GM21515 (cell line): Measurements from ENCODE around the gene GATA1.
"Not testable (repeated sequence)": the region's sequence is repeated elsewhere in the genome, so short reads cannot be mapped to it uniquely, and the experiment has no call there.

ENCODE experiments used
- ATAC-seq: cut with Tn5 transposase; IDR thresholded peaks from one replicate; pipeline ENCODE4 v1.9.1; 2021; ENCODE audit not compliant: unreplicated experiment

The GATA1 gene

DNA sequence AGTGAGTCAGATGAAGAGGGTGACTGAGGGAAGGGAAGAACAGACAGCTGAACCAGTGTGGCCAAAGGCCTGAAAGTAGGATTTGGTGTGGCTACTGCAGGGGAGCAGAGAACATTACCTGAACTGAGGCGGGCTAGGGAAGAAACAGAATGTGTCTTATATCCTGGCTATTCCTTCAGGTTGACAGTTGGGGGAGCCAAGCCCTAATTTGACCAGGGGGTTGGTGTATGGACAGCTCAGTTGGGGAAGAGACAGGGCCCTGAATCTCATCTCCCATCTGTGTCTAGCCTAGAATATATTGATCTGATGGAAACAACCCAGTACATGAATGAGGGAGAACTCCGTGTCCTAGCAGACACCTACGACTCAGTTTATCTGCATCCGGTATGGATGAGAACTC is 19.7 kb downstream of the GATA1 start:
- ATAC-seq, result no peak

DNA sequence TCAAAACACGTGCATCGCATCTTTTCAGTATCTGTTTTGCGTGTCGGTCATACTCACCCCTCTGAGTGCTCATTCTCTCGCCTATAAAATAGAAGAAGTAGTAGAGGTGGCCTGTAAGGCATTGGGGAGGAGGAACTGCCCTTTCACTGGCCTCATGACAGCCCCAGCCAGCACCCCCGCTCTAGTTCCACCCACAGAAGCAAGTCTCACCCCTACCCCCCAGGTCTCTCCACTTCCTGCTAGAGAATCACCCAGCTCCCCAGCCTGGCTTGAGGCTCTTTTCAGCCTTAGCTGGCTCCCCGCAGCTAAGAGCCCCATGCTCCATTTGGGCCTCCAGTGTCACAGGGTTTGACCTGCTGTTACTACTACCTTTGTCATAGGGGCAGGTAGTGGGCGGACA is 27.3 kb downstream of the GATA1 start:
- ATAC-seq, result no peak

DNA sequence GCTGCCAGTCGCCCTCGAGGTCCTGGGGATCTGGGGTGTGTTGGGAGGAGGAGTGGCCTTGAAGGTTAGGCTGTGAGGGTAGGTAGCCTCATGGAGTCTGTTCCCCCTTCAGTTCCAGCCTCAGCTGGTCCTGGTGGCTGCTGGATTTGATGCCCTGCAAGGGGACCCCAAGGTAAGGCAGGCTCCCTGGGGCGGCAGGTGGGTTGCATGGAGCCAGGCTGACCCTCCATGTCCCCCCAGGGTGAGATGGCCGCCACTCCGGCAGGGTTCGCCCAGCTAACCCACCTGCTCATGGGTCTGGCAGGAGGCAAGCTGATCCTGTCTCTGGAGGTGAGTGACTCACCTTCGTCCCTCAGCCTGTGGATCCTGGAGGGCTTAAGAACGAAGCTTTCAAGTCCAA is 28.3 kb downstream of the GATA1 start:
- ATAC-seq, result no peak

DNA sequence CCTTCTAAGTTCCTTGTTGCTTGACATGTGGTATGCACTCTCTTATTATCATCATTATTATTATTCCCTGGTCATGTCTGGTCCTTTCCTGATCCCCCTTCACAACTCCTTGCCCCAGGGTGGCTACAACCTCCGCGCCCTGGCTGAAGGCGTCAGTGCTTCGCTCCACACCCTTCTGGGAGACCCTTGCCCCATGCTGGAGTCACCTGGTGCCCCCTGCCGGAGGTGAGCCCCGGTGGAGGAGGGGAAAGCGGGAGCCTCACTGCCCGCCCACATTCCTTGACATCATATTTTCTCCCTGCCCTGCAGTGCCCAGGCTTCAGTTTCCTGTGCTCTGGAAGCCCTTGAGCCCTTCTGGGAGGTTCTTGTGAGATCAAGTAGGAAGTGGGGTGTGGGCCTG is 28.9 kb downstream of the GATA1 start:
- ATAC-seq, result no peak

DNA sequence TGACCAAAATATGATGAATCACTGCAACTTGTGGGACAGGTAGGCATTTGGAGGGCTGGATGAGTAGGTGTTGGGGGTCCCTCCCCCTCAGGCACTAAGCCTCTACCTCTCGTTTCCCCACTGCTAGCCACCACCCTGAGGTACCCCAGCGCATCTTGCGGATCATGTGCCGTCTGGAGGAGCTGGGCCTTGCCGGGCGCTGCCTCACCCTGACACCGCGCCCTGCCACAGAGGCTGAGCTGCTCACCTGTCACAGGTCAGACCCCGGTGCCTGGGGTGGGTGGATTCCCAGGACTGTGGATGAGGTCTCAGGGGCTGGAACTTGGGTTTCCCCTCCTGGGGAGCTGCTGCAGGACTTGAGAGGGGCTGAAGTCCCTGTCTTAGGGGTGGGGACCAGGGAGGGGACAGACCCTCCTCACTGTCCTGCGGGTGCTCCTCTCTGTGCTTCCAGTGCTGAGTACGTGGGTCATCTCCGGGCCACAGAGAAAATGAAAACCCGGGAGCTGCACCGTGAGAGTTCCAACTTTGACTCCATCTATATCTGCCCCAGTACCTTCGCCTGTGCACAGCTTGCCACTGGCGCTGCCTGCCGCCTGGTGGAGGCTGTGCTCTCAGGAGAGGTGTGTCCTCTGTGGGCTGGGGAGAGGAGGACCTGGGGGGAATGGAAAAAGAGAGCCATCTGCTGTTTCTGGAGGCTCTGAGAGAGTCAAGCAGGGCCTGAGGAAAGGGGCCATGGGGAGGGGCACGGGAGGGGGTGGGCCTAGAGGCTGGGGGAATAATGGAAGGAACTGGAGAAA is 29.8 kb downstream of the GATA1 start:
- no peak for ATAC-seq

DNA sequence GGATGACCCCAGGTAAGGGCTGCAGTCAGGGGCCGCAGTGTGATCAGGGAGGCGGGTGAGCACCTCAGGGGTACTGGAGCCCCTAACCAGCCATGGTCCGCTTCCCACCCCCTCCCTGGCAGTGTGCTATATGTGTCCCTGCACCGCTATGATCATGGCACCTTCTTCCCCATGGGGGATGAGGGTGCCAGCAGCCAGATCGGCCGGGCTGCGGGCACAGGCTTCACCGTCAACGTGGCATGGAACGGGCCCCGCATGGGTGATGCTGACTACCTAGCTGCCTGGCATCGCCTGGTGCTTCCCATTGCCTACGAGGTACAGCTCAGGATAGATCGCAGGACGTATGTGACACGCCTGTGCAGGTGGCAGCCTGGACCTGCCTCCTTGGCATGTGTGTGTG is 31.7 kb downstream of the GATA1 start:
- no peak for ATAC-seq

DNA sequence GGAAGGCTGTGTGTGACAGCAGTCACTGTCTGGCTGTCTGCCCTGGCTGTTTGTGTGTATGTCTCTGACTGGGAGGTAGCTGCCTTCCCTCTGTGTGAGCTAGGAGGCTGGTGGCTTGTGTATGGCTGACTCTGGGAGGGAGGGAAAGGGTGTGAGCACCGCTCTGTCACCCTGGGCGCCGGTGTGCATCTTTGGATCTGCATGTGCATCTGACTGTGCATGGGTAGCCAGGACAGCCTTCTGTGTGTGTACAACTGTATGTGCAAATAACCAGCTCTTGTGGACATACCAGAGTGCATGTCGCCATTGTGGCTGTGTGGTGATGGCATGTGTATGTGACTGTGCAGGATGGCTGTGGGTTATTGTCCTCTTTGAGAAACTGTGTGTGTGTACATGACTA is 32.5 kb downstream of the GATA1 start:
- ATAC-seq, result no peak

DNA sequence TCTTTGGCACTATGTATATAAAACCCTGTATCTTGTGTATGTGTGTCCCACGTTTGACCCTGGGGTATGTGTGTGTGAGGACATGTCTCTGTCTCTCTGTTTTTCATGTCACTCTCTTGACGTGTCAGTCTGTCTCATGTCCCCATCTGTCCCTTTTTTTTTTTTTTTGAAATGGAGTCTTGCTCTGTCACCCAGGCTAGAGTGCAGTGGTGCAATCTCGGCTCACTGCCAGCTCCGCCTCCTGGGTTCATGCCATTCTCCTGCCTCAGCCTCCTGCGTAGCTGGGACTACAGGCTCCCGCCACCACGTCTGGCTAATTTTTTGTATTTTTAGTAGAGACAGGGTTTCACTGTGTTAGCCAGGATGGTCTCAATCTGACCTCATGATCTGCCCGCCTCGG is 33.0 kb downstream of the GATA1 start:
- not testable (repeated sequence) for ATAC-seq

DNA sequence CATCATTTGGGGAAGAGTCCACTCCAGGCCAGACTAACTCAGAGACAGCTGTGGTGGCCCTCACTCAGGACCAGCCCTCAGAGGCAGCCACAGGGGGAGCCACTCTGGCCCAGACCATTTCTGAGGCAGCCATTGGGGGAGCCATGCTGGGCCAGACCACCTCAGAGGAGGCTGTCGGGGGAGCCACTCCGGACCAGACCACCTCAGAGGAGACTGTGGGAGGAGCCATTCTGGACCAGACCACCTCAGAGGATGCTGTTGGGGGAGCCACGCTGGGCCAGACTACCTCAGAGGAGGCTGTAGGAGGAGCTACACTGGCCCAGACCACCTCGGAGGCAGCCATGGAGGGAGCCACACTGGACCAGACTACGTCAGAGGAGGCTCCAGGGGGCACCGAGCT is 36.7 kb downstream of the GATA1 start:
- ATAC-seq, result no peak

DNA sequence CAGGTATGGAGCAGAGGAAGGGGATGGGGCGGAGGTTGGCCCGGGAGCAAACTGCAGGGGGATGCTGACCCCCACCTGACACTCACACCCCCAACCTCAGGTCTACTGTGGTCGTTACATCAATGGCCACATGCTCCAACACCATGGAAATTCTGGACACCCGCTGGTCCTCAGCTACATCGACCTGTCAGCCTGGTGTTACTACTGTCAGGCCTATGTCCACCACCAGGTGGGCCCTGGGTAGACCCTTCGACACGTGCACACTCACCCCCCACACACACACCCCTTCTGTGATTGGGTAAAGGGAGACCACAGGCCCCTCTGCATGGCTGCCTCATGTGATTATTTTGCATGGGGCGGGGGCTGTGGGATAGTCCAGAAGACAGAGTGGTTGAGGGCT is 37.7 kb downstream of the GATA1 start:
- no peak for ATAC-seq

DNA sequence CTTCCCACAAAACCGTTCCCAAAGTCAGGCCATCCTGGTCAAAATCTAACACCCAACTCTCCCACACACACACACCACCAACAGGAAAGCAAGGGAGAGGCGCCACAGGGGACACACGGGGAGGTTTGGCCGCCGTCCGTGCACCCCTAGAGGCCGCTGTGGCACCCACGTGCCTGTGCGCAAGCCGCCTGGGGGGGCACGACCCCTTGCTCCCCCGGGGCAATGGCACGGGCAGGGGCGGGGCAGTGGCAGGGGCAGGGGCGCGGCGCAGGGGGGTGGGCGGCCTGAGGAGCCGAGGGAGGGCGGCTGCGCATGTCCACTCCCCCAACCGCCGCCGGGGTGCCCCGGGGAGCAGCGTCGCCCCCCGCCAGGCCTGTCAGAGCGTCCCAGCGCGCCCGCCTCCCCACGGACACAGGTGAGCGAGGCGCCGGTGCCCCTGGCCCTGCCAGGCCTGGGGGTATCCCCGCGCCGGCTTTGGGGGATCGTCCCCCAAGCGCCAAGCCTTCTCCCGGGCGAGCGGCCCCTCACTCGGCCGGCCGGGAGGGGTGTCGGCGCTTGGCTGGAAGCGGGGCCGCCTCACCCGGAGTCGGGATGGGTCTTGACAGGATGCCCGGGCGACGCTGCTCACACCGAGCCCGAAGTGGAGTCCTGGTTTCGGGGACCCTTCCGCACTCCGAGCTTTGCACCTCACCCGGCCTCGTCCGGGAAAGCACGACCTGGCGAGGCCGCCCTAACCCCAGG is 39.9 kb downstream of the GATA1 start, which contains the start of gene ERAS:
Gene ERAS, plus strand, starts transcription at position 379 of the 741 bp plus-strand sequence. CDS start 2,611 bp downstream, outside the sequence.
- ATAC-seq, result no peak

DNA sequence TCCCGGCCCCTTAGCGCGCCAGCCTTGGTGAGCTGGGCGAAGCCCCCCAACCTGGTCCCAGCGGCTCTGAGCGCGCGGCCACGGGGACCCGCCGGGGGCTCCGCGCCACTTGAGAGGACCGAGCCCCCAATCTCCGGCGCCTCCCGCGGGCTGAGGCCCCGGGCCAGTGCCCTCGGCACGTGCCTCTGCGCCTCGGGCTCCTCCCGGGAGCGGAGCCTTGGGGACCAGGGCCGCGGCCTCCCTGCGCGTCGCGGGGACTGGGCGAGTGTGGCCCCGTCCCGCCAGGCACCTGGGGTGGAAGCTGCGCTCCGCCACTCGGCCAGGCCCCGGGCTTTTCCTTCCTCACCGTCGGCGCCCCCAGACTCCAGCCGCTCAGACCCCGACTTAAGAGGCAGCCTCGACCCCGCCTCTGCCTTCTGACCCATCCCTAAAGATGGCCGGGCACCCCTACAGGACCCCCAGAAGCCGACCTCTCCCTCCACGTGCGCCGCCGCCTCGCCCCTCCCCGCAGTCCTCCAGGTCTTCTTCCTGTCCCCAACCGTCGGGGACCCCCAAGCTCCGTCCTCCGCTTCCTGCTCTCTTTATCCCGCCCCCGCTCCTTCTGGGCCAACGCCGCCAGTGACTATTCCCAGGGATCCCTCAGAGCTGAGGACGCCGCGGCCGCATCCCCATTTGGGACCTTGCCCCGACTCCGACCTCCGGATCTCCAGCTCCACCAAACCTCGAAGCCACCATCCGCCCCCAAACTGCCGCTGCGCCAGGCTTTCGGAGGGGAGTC is 40.7 kb downstream of the GATA1 start:
- ATAC-seq, result no peak

DNA sequence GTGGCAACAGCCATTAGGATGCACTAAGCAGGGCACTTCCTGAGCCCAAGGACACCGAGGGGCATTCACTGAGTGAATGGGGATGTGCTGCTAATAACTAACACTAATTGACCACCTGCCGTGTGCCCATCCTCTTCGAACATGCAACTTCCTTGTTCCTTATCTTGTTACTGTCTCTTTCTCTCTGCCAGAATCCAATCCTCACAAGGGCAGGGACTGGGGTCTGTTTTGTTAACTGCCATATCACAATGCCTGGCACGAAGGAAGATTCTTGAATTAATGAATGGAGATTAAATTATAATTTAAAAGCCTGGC is 41.2 kb downstream of the GATA1 start:
- no peak for ATAC-seq

DNA sequence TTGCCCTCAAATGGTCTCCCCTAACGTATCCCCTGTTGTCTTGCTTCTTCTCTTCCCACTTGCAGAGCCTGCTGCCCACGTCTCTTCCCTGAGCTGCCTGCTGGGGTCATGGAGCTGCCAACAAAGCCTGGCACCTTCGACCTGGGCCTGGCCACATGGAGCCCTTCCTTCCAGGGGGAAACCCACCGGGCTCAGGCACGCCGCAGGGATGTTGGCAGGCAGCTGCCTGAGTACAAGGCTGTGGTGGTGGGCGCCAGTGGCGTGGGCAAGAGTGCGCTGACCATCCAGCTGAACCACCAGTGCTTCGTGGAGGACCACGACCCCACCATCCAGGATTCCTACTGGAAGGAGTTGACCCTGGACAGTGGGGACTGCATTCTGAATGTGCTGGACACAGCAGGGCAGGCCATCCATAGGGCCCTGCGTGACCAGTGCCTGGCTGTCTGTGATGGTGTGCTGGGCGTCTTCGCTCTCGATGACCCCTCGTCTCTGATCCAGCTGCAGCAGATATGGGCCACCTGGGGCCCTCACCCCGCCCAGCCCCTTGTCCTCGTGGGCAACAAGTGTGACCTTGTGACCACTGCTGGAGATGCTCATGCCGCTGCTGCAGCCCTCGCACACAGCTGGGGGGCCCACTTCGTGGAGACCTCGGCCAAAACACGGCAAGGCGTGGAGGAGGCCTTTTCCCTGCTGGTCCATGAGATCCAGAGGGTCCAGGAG is 42.8 kb downstream of the GATA1 start:
- ATAC-seq, result no peak

DNA sequence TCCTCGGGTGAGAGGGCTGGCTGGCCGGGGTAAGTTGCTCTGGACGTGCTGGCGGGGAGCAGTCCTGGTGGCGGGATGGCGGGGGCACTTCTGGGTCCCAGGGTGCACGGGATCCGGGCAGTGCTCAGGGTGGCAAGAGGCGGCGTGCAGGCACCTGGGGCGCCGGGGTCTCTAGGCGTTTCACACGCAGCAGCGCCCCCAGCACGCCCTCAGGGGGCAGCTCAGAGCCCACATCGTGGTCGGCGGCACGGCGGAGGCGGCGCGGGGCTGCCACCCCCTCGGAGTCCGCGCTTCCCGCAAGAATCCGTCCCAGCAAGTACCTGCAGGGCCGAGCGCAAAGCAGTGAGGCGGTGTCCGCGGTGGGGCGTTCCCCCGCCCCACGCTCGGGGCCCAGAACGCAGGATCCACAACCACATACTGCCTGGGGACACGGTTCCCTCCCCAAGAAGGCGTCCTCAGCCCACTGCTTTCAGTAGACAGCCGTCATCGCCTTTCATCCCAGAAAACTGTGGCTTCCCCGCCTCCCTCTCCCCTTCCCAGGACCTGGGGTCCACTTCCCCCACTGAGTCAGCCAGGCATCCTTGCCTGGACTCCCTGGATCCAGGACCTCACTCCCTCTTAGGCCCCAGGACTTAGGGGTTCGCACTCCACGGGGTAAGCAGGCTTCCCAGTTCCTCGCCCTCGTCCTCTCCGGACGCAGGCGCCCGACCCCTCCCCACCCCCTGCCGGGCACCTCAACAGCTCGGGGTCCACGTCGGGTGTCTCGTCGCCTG is 44.9 kb downstream of the GATA1 start:
- no peak for ATAC-seq

DNA sequence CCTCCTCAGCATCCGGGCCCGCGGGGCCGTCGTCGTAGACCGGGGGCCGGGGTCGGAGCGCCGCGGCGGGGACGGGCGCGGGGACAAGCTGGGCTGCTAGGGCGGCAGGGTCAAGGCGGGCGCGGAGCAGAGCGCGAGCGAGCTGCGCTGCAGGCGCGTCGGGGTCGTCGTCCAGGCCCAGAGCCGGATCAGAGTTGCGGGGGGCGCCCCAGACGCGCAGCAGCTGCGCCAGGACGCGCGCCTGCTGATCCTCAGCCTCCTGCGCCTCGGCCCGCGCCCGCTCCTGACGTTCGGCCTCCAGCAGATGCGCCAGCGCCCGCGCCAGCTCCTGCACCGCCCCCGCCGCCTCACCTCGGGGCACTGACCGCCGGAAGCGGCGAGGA is 45.5 kb downstream of the GATA1 start:
- no peak for ATAC-seq

DNA sequence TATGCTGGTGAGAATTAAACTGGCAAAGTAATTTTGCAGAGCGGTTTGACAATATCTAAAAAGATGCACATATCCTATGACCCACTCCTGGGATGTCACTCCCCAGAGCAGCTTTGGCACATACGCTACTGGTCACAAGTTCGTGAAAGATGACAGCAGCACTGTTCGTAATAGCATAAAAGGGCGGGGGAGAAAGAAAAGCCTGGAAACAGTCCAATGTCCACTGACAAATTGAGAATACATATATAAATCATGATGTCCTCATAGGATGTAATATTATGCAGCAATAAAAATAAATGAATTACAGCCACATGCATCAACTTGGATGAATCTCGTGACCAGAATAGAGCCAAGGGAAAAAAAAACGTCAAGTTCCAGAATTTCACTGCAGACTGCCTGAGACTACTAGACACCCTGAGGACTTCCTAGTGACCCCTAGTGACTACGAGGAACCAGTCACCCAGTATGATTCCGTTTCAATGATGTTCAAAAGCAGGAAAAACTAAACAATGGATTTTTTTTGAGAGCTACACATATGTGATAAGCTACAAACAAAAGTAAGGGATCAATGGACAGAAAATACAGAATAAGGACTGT is 47.2 kb downstream of the GATA1 start:
- no peak for ATAC-seq

DNA sequence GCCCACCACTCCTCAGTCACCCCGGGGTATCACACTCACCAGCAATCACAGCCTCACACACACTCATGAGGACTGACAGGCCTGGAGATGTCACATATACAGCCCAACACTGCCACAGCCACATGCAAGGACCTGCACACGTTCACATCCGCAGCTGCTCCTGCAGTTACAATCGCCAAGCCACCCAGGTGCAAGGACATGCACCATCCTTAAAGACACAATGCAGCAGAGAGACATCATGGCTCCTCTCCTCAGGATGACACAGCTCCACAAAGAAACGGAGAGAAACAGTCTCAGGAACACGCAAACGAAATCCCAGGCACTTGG is 48.0 kb downstream of the GATA1 start:
- ATAC-seq, result no peak

DNA sequence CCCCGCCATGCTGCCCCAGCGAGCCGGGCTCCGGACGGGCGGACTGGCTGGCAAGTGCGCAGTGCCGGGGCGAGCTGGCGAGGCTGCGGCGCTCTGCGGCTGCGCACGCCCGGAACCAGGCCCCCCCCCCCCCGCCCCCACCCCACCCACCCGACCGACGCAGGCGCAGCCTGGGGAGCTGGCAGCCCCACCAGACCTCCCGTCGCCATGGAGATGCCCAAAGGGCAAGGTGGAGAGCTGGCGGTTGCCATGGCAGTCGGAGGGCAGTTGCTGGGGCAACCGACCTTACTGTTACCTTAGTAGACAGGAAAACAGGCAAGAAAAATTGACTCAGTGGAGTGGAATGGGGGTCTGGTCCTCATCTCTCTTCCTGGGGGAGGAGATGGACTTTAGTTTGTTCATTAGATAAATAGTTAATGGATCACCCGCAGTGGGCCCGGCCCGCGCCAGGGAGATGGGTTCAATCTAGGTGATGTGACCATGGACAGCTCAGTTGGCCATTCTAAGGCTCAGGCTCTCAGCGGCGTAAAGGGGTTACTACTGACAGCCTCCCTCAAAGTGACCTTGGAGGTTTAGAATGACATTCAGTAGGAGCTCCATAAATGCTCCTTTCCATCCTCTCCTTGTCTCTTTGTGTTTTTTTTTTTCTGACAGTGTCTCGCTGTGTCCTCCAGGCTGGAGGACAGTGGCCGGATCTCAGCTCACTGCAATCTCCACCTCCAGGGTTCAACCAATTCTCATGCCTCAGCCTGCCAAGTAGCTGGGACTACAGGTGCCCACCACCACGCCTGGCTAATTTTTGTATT is 49.3 kb downstream of the GATA1 start, which contains the start of gene PCSK1N:
Gene PCSK1N, minus strand, starts transcription at position 87 of the 806 bp plus-strand sequence. Its CDS starts 78 bp downstream, at position 9.
- no peak for ATAC-seq
